GM20431 (cell line): Measurements from ENCODE around the gene RAI1.

Experiments
- in situ Hi-C: fragments of 300-500 bp; cut with MseI, MboI; formaldehyde crosslinking; loops from one replicate; pipeline ENCODE4 v1.15.0; 2020; ENCODE audit warnings: low sequenced_read_pairs; ENCODE audit not compliant: unreplicated experiment

RAI1 gene

GRCh38 chr17:17816831-17817551 lies 135.7 kb downstream of the RAI1 start:
- in situ Hi-C loops = no loop called here

GRCh38 chr17:17817552-17817947 lies 136.3 kb downstream of the RAI1 start:
- in situ Hi-C loops = no loop called here

GRCh38 chr17:17818088-17818526 lies 136.8 kb downstream of the RAI1 start:
- in situ Hi-C loops = no loop called here

- in situ Hi-C loops = no loop called here
These were observed 137.9 kb downstream of the RAI1 start for GRCh38 chr17:17819111-17819510.

GRCh38 chr17:17819561-17819995 lies 138.3 kb downstream of the RAI1 start:
- in situ Hi-C loops = no loop called here

- in situ Hi-C loops = no loop called here
These were observed 138.8 kb downstream of the RAI1 start for GRCh38 chr17:17820046-17820445.

GRCh38 chr17:17820463-17821158 lies 139.4 kb downstream of the RAI1 start:
- in situ Hi-C loops = no loop called here

- in situ Hi-C loops = no loop called here
These were observed 140.9 kb downstream of the RAI1 start for GRCh38 chr17:17822189-17822588.

- in situ Hi-C loops = no loop called here
These were observed 141.4 kb downstream of the RAI1 start for GRCh38 chr17:17822616-17823015.

GRCh38 chr17:17823433-17824118 lies 142.3 kb downstream of the RAI1 start:
- in situ Hi-C loops = no loop called here

- in situ Hi-C loops = no loop called here
These were observed 143.0 kb downstream of the RAI1 start for GRCh38 chr17:17824119-17824782.

GRCh38 chr17:17824783-17825614 lies 143.7 kb downstream of the RAI1 start:
- in situ Hi-C loops = no loop called here

GRCh38 chr17:17826342-17826713 lies 145.1 kb downstream of the RAI1 start:
- in situ Hi-C loops = no loop called here

GRCh38 chr17:17826942-17827785 lies 145.9 kb downstream of the RAI1 start:
- in situ Hi-C loops = no loop called here

- in situ Hi-C loops = no loop called here
These were observed 146.8 kb downstream of the RAI1 start for GRCh38 chr17:17827826-17828621.

- in situ Hi-C loops = no loop called here
These were observed 149.0 kb downstream of the RAI1 start for GRCh38 chr17:17830269-17830567.

- in situ Hi-C loops = no loop called here
These were observed 149.5 kb downstream of the RAI1 start for GRCh38 chr17:17830740-17831207.
